WTC11 (cell line): ENCODE results near the gene ABCD4. TPM values are rescaled to one million over a fixed set of nuclear protein-coding genes. Genes with fewer than 3 reads are reported as not detected.
A peak's percentile ranks its signal among the peaks of the same experiment; 100 is the strongest.

Source experiments
- ATAC-seq: fragments of 200-7000 bp; cut with Tn5 transposase; 2 replicates; pipeline ENCODE4 v1.10.0; 2021; ENCODE audit warnings: mild to moderate bottlenecking, moderate library complexity
- CTCF ChIA-PET: fragments of 300-600 bp; sonication (Branson Sonifier 250); formaldehyde crosslinking; loops from one replicate; lab custom pipeline; 2021; ENCODE audit warnings: antibody characterized with exemption; lab: Charles Lee
- POLR2A ChIA-PET: fragments of 350-600 bp; sonication (Branson Sonifier 250); formaldehyde crosslinking; loops from one replicate; lab custom pipeline; 2021; ENCODE audit warnings: antibody characterized with exemption; lab: Charles Lee
- DNase-seq: peaks from one replicate; pipeline ENCODE4 v3.0.0; 2021; ENCODE audit warnings: low spot score
- H3K27ac Mint-ChIP-seq: 2 replicates; pipeline ENCODE4 v1.8.0; 2021; ENCODE audit warnings: mixed read lengths
- H3K27me3 Mint-ChIP-seq: 2 replicates; pipeline ENCODE4 v1.8.0; 2021; ENCODE audit warnings: low read depth, mild to moderate bottlenecking, moderate library complexity, mixed read lengths
- H3K36me3 Mint-ChIP-seq: 2 replicates; pipeline ENCODE4 v1.8.0; 2021; ENCODE audit warnings: mixed read lengths
- H3K4me1 Mint-ChIP-seq: 2 replicates; pipeline ENCODE4 v1.8.0; 2022; ENCODE audit warnings: mixed read lengths
- H3K4me3 Mint-ChIP-seq: 2 replicates; pipeline ENCODE4 v1.8.0; 2021; ENCODE audit warnings: mild to moderate bottlenecking, moderate library complexity, mixed read lengths
- H3K9me3 Mint-ChIP-seq: 2 replicates; pipeline ENCODE4 v1.8.0; 2021; ENCODE audit warnings: mixed read lengths
- ATF6 ChIP-seq: sonication (generic); formaldehyde crosslinking; IDR thresholded peaks from 2 replicates; pipeline ENCODE4 v1.8.1; 2023; ENCODE audit warnings: mild to moderate bottlenecking, missing genetic modification reagents
- CREB1 ChIP-seq: sonication (generic); formaldehyde crosslinking; IDR thresholded peaks from 2 replicates; pipeline ENCODE4 v1.8.0; 2023; ENCODE audit warnings: mild to moderate bottlenecking, missing genetic modification reagents
- CREM ChIP-seq: sonication (generic); formaldehyde crosslinking; IDR thresholded peaks from 2 replicates; pipeline ENCODE4 v1.8.1; 2022; ENCODE audit warnings: mild to moderate bottlenecking, missing genetic modification reagents, moderate library complexity
- E2F1 ChIP-seq: sonication (generic); formaldehyde crosslinking; IDR thresholded peaks from 2 replicates; pipeline ENCODE4 v1.8.0; 2022; ENCODE audit warnings: mild to moderate bottlenecking, missing genetic modification reagents
- E2F5 ChIP-seq: sonication (generic); formaldehyde crosslinking; IDR thresholded peaks from 2 replicates; pipeline ENCODE4 v1.8.1; 2022; ENCODE audit warnings: mild to moderate bottlenecking, moderate library complexity, missing genetic modification reagents
- ETV6 ChIP-seq: sonication (generic); formaldehyde crosslinking; IDR thresholded peaks from 2 replicates; pipeline ENCODE4 v1.8.1; 2022; ENCODE audit warnings: mild to moderate bottlenecking, missing genetic modification reagents
- FOXK1 ChIP-seq: sonication (generic); formaldehyde crosslinking; IDR thresholded peaks from 2 replicates; pipeline ENCODE4 v1.8.0; 2022; ENCODE audit warnings: mild to moderate bottlenecking, moderate library complexity, missing genetic modification reagents
- GTF2I ChIP-seq: fragments of 250-450 bp; sonication (Bioruptor Pico); conservative IDR thresholded peaks from 2 replicates; pipeline ENCODE4 v1.4.0; 2021; ENCODE audit warnings: mild to moderate bottlenecking
- HMGXB4 ChIP-seq: sonication (generic); formaldehyde crosslinking; IDR thresholded peaks from 2 replicates; pipeline ENCODE4 v1.8.1; 2023; ENCODE audit warnings: mild to moderate bottlenecking, moderate library complexity, missing genetic modification reagents
- JUN ChIP-seq: sonication (generic); formaldehyde crosslinking; IDR thresholded peaks from 2 replicates; pipeline ENCODE4 v1.8.0; 2023; ENCODE audit warnings: mild to moderate bottlenecking, missing genetic modification reagents
- MAX ChIP-seq: sonication (generic); formaldehyde crosslinking; IDR thresholded peaks from 2 replicates; pipeline ENCODE4 v1.8.0; 2022; ENCODE audit warnings: mild to moderate bottlenecking, missing genetic modification reagents
- NFE2L1 ChIP-seq: sonication (generic); formaldehyde crosslinking; IDR thresholded peaks from 2 replicates; pipeline ENCODE4 v1.8.1; 2023; ENCODE audit warnings: missing genetic modification reagents
- NFYB ChIP-seq: sonication (generic); formaldehyde crosslinking; conservative IDR thresholded peaks from 2 replicates; pipeline ENCODE4 v1.8.0; 2022; ENCODE audit warnings: low read depth, missing genetic modification reagents
- RORB ChIP-seq: fragments of 250-450 bp; sonication (Bioruptor Pico); IDR thresholded peaks from 2 replicates; pipeline ENCODE4 v1.9.0; 2021; ENCODE audit warnings: mild to moderate bottlenecking
- SMAD3 ChIP-seq: sonication (generic); formaldehyde crosslinking; IDR thresholded peaks from 2 replicates; pipeline ENCODE4 v1.8.0; 2022; ENCODE audit warnings: missing genetic modification reagents, mild to moderate bottlenecking, borderline replicate concordance
- ZNF121 ChIP-seq: sonication (generic); formaldehyde crosslinking; IDR thresholded peaks from 2 replicates; pipeline ENCODE4 v1.8.0; 2023; ENCODE audit warnings: missing genetic modification reagents
- ZNF138 ChIP-seq: sonication (generic); formaldehyde crosslinking; conservative IDR thresholded peaks from 2 replicates; pipeline ENCODE4 v1.8.1; 2022; ENCODE audit warnings: mild to moderate bottlenecking, moderate library complexity, missing genetic modification reagents
- ZNF396 ChIP-seq: fragments of 250-450 bp; sonication (Bioruptor Pico); IDR thresholded peaks from 2 replicates; pipeline ENCODE4 v1.8.0; 2021; ENCODE audit warnings: mild to moderate bottlenecking, moderate library complexity, borderline replicate concordance
- ZNF425 ChIP-seq: fragments of 250-450 bp; sonication (Bioruptor Pico); conservative IDR thresholded peaks from 2 replicates; pipeline ENCODE4 v1.9.0; 2021; ENCODE audit warnings: mild to moderate bottlenecking
- ZNF512 ChIP-seq: sonication (generic); formaldehyde crosslinking; IDR thresholded peaks from 2 replicates; pipeline ENCODE4 v1.8.1; 2022; ENCODE audit warnings: missing genetic modification reagents, borderline replicate concordance
- ZNF671 ChIP-seq: fragments of 250-450 bp; sonication (Bioruptor Pico); IDR thresholded peaks from 2 replicates; pipeline ENCODE4 v1.8.0; 2021; ENCODE audit warnings: mild to moderate bottlenecking
- total RNA-seq: library from RNA; stranded (reverse); gene quantifications from 3 replicates; pipeline ENCODE4 v1.2.3, GENCODE V29; 2021

Gene ABCD4
- total RNA-seq, 1 experiment from 2014 or later = 90.2 TPM

GRCh38 chr14:74346341-74346740, 43.6 kb upstream of the ABCD4 start:
- no peaks in the 10 kb centered on the region for H3K9me3 Mint-ChIP-seq
- POLR2A ChIA-PET = interaction anchor here (2.1 kb wide), 1 partner anchor 20 kb away, joined by 16 read pairs; no protein-coding TSS in a partner anchor
- H3K36me3 Mint-ChIP-seq = peaks cover 10% of the 10 kb centered on the region
- H3K27me3 Mint-ChIP-seq = no peaks in the 10 kb centered on the region
- peaks cover 30% of the 10 kb centered on the region for H3K4me1 Mint-ChIP-seq
- CTCF ChIA-PET = interaction anchor here (0.9 to 5.0 kb wide), 6 partner anchors 10 to 54 kb away, joined by 3 to 17 read pairs (median 4); partner anchors contain the start of gene ABCD4
- TF ChIP-seq GTF2I (CRISPR knock-in tag) (no peak), E2F5 (no peak), RORB (CRISPR knock-in tag) (no peak), NFE2L1 (CRISPR knock-in tag) (no peak), ZNF121 (CRISPR knock-in tag) (no peak), HMGXB4 (no peak), ZNF512 (CRISPR knock-in tag) (no peak), CREB1 (no peak), ATF6 (CRISPR knock-in tag) (no peak), JUN (CRISPR knock-in tag) (no peak), ZNF425 (CRISPR knock-in tag) (no peak), ETV6 (CRISPR knock-in tag) (no peak), FOXK1 (CRISPR knock-in tag) (no peak)
- peak overlapping the region; percentile 93; the same call in 1 of the 2 replicates for H3K4me3 Mint-ChIP-seq
- no peak for DNase-seq
- H3K27ac Mint-ChIP-seq = peak overlapping the region; percentile 57
- peak; percentile 20; the same call in 1 of the 2 replicates for ATAC-seq

- Mint-ChIP-seq H3K27me3 (no peaks in the 10 kb centered on the region), H3K27ac (no peak overlapping the region), H3K36me3 (no peaks in the 10 kb centered on the region), H3K4me1 (peaks cover 27% of the 10 kb centered on the region), H3K4me3 (no peak overlapping the region), H3K9me3 (no peaks in the 10 kb centered on the region)
- ChIA-PET POLR2A (no interaction called here), CTCF (no interaction called here)
- ATAC-seq = no peak
- DNase-seq = no peak
- TF ChIP-seq SMAD3 = no peak
- TF ChIP-seq HMGXB4 = no peak
- TF ChIP-seq ZNF138 (CRISPR knock-in tag) = no peak
- no peak for TF ChIP-seq MAX (CRISPR knock-in tag)
- TF ChIP-seq ZNF671 (CRISPR knock-in tag) = no peak
- no peak for TF ChIP-seq NFYB (CRISPR knock-in tag)
- TF ChIP-seq ZNF396 (CRISPR knock-in tag) = no peak
- TF ChIP-seq E2F5 = no peak
- TF ChIP-seq CREM (CRISPR knock-in tag) = no peak
- TF ChIP-seq ETV6 (CRISPR knock-in tag) = no peak
- TF ChIP-seq E2F1 (CRISPR knock-in tag) = no peak
Measured at GRCh38 chr14:74333909-74334308, 31.2 kb upstream of the ABCD4 start.
